H1 (cell line): Measurements from ENCODE around the gene SLIT3. TPM values are rescaled to one million over a fixed set of nuclear protein-coding genes. Genes with fewer than 3 reads are reported as not detected.

Experiments
- CTCF ChIP-seq, 3 experiments: IDR thresholded peaks; 1 replicate in 2 of 3; 2 replicates in 1 of 3; pipeline versions ENCODE4 v1.5.1 to v1.6.1; 2011; ENCODE audit warnings: low read length in 3 of 3, mild to moderate bottlenecking in 3 of 3, inconsistent platforms in 2 of 3, low read depth in 1 of 3, moderate library complexity in 1 of 3; ENCODE audit not compliant: insufficient read depth in 1 of 3; ENCODE audit errors: control extremely low read depth in 1 of 3
- EP300 ChIP-seq, 2 experiments: IDR thresholded peaks; 1 replicate in 1 of 2; 2 replicates in 1 of 2; pipeline ENCODE4 v1.6.1; 2011 to 2012; ENCODE audit warnings: low read depth in 2 of 2, low read length in 2 of 2, mild to moderate bottlenecking in 2 of 2, borderline replicate concordance in 1 of 2, inconsistent platforms in 1 of 2, moderate library complexity in 1 of 2
- RFX5 ChIP-seq: IDR thresholded peaks from 2 replicates; pipeline ENCODE4 v1.6.1; 2011; ENCODE audit warnings: low read depth, low read length, improper control_type of control experiment, borderline replicate concordance
- polyA plus RNA-seq, 7 experiments: library from polyadenylated mRNA; depleted of rRNA in 3 of 7; stranded (reverse) in 5 of 7; unstranded in 2 of 7; fragments of >200 nt in 5 of 7; fragments of 200-250 nt in 2 of 7; gene quantifications; 1 replicate in 5 of 7; 2 replicates in 1 of 7; 4 replicates in 1 of 7; pipeline versions ENCODE4 v1.2.1 to v1.2.3, GENCODE V29; 2011 to 2013; ENCODE audit warnings: missing spikeins in 2 of 7, mixed read lengths in 2 of 7
- total RNA-seq: library from RNA; stranded (reverse); fragmentation: NEBNext Ultra II Directional; extraction: Animal tissue kit (Norgen Biotek cat#: 25700); gene quantifications from 2 replicates; pipeline ENCODE4 v1.2.1, GENCODE V29; 2021

Gene SLIT3
- total and polyA plus RNA-seq, 2 of the 8 experiments (the other 6 are each of a cell fraction or from before 2014, with no cell fraction given), result 1.1 to 1.2 TPM

GRCh38 chr5:168822745-168823281 lies 478.1 kb downstream of the SLIT3 start (continued):
- no peak for TF ChIP-seq RFX5
- no peak for TF ChIP-seq EP300 (IDR thresholded peaks at IDR 0.05; ENCODE audit: borderline replicate concordance in 1 of 2, low read depth in 2 of 2, low read length in 2 of 2)
- no peak for TF ChIP-seq CTCF (IDR thresholded peaks at IDR 0.05; ENCODE audit: control extremely low read depth in 1 of 3, insufficient read depth in 1 of 3, low read depth in 1 of 3, low read length in 3 of 3)
- TF ChIP-seq, all 59 proteins: peak for 0
